IMR-90 (cell line): ENCODE data around the gene ABI3.

Experiments used
- BHLHE40 ChIP-seq: fragments of 150-350 bp; IDR thresholded peaks from 2 replicates; pipeline ENCODE4 v1.6.1; 2016; ENCODE audit warnings: mild to moderate bottlenecking, low read depth, low read length
- CEBPB ChIP-seq: IDR thresholded peaks from 2 replicates; pipeline ENCODE4 v1.6.1; 2012; ENCODE audit warnings: low read depth, low read length, improper control_type of control experiment
- MAFK ChIP-seq: IDR thresholded peaks from 2 replicates; pipeline ENCODE4 v1.6.1; 2012; ENCODE audit warnings: low read depth, low read length, improper control_type of control experiment
- MXI1 ChIP-seq: IDR thresholded peaks from 2 replicates; pipeline ENCODE4 v1.6.1; 2012; ENCODE audit warnings: low read depth, mild to moderate bottlenecking, low read length, moderate library complexity, borderline replicate concordance
- POLR2A ChIP-seq: IDR thresholded peaks from 2 replicates; pipeline ENCODE4 v1.6.1; 2012; ENCODE audit warnings: mild to moderate bottlenecking, low read depth, low read length
- RFX5 ChIP-seq: IDR thresholded peaks from 2 replicates; pipeline ENCODE4 v1.8.0; 2012; ENCODE audit warnings: low read depth, mild to moderate bottlenecking, low read length, moderate library complexity
- TF ChIP-seq, protein P1 (sequence below): fragments of 150-350 bp; IDR thresholded peaks from 2 replicates; pipeline ENCODE4 v1.6.1; 2017; ENCODE audit warnings: mild to moderate bottlenecking, antibody characterized with exemption, low read length, low read depth
- TF ChIP-seq, protein P2 (sequence below): conservative IDR thresholded peaks from 2 replicates; pipeline ENCODE4 v1.5.1; 2012; ENCODE audit warnings: mild to moderate bottlenecking, low read depth, low read length, improper control_type of control experiment
- TF ChIP-seq, protein P3 (sequence below): fragments of 150-350 bp; IDR thresholded peaks from 2 replicates; pipeline ENCODE4 v1.6.1; 2016; ENCODE audit warnings: low read depth, mild to moderate bottlenecking, low read length, moderate library complexity, borderline replicate concordance

DNA sequence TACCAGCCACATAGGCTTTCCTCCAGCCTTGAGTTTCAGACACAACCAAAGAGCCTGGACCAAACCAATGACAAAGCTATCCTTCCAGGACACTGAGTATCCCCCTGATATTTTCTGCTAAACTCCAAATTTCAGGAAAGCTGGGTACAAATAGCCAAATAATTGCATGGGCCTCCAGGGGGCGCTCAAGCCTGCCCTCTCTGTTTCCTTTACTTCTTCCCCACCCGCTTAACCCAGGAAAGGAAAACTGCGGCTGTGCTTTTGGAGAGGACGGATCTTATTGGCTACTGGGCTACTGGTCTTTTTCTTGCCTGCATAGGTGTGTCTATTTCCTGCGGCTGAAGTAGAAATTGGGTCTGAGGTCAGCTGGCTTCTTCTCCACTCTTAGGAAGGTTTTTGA, 30.2 kb upstream of the ABI3 start:
- TF ChIP-seq RFX5 = no peak
- TF ChIP-seq, protein P1, sequence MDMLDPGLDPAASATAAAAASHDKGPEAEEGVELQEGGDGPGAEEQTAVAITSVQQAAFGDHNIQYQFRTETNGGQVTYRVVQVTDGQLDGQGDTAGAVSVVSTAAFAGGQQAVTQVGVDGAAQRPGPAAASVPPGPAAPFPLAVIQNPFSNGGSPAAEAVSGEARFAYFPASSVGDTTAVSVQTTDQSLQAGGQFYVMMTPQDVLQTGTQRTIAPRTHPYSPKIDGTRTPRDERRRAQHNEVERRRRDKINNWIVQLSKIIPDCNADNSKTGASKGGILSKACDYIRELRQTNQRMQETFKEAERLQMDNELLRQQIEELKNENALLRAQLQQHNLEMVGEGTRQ = no peak
- TF ChIP-seq, protein P2, sequence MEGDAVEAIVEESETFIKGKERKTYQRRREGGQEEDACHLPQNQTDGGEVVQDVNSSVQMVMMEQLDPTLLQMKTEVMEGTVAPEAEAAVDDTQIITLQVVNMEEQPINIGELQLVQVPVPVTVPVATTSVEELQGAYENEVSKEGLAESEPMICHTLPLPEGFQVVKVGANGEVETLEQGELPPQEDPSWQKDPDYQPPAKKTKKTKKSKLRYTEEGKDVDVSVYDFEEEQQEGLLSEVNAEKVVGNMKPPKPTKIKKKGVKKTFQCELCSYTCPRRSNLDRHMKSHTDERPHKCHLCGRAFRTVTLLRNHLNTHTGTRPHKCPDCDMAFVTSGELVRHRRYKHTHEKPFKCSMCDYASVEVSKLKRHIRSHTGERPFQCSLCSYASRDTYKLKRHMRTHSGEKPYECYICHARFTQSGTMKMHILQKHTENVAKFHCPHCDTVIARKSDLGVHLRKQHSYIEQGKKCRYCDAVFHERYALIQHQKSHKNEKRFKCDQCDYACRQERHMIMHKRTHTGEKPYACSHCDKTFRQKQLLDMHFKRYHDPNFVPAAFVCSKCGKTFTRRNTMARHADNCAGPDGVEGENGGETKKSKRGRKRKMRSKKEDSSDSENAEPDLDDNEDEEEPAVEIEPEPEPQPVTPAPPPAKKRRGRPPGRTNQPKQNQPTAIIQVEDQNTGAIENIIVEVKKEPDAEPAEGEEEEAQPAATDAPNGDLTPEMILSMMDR = peak; percentile 81
- no peak for TF ChIP-seq POLR2A
- TF ChIP-seq, protein P3, sequence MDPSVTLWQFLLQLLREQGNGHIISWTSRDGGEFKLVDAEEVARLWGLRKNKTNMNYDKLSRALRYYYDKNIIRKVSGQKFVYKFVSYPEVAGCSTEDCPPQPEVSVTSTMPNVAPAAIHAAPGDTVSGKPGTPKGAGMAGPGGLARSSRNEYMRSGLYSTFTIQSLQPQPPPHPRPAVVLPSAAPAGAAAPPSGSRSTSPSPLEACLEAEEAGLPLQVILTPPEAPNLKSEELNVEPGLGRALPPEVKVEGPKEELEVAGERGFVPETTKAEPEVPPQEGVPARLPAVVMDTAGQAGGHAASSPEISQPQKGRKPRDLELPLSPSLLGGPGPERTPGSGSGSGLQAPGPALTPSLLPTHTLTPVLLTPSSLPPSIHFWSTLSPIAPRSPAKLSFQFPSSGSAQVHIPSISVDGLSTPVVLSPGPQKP = no peak
- TF ChIP-seq BHLHE40 = no peak
- TF ChIP-seq CEBPB = no peak
- no peak for TF ChIP-seq MXI1
- no peak for TF ChIP-seq MAFK
